NCI-H2081 treated with DMSO at 0.1 percent for 48 hours (cell line): ENCODE measurements around the gene HTT-AS.
"Not testable (repeated sequence)": the region's sequence is repeated elsewhere in the genome, so short reads cannot be mapped to it uniquely, and the experiment has no call there.

Source experiments
- DNase-seq: peaks from one replicate; lab custom pipeline; 2025; lab: John Stamatoyannopoulos, UW

Gene HTT-AS

GRCh38 chr4:3074078-3074845, at the start of gene HTT-AS, which contains the start of gene HTT:
HTT-AS (minus strand) TSS chr4:3074538.
HTT (plus strand) TSS chr4:3074681; CDS start chr4:3074826, 145 bp downstream.
- DNase-seq = peak; percentile 84

GRCh38 chr4:3123181-3123671, 48.9 kb upstream of the HTT-AS start:
- no peak for DNase-seq

- DNase-seq = no peak
Observed at GRCh38 chr4:3122081-3122563, 47.8 kb upstream of the HTT-AS start.

GRCh38 chr4:3121596-3121995, 47.3 kb upstream of the HTT-AS start:
- no peak for DNase-seq

DNA sequence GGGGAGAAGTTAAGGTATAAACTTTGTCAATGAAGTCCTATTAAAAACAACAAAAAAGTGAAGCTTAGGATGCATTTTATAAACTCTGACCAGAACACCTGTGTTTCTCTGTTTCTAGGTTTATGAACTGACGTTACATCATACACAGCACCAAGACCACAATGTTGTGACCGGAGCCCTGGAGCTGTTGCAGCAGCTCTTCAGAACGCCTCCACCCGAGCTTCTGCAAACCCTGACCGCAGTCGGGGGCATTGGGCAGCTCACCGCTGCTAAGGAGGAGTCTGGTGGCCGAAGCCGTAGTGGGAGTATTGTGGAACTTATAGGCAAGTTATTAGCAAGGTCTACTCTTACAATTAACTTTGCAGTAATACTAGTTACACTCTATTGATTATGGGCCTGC, 46.8 kb upstream of the HTT-AS start:
- no peak for DNase-seq

DNA sequence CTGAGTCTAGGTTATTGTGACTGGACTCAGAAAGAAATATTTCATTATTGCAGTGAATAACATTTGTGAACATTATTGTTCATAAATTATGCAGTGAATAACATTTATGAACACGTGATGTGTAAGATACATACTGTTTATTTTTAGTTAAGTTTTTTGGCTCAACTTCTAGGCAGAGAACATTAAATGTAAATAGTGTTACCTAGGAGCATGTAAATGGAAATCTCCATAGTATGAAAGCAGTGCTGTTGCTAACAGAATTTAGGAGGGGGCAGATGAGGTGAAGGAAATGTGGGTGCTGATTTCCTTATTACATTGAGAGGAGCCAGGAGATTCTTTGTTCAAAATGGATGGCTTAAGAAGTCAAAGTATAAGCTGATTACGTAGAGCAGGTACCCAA, 45.1 kb upstream of the HTT-AS start:
- no peak for DNase-seq

DNA sequence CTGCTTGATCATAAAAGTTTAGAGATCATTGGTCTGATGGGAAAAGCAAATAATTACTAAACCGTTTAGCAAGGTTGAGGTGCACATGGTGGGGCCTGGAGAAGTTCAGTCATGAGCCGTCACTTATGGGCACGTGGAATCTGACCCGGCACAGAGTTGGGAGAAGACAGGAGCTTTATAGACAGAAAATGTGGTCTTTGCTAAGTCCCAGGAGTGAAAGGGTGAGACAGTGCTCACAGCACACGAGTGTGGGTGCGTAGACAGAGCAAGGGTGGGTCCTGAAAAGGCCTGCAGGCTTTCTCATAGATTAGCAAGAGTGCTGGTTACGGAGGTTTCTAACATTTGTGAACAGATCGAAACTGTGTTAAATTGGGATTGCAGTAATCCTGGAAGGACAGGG, 44.0 kb upstream of the HTT-AS start:
- no peak for DNase-seq

DNA sequence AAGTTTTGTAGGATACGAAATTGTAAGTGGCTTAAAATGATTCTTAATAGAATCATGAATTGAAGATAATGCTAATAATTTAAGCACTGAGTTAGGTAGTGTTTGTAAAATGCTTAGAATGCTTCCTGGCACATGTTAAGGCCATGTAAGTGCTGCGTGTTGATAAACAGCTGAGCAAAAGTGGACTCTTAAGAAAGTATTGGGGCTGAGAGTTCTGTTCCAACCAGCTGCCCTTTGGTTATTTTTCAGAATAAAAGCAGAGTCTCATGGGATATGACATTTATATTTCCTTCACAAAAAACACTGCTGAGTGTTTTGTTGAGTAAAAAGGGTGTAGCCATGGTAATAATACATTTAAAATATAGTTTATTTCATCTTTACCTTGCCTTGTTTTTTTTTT, 42.6 kb upstream of the HTT-AS start:
- DNase-seq = no peak

DNA sequence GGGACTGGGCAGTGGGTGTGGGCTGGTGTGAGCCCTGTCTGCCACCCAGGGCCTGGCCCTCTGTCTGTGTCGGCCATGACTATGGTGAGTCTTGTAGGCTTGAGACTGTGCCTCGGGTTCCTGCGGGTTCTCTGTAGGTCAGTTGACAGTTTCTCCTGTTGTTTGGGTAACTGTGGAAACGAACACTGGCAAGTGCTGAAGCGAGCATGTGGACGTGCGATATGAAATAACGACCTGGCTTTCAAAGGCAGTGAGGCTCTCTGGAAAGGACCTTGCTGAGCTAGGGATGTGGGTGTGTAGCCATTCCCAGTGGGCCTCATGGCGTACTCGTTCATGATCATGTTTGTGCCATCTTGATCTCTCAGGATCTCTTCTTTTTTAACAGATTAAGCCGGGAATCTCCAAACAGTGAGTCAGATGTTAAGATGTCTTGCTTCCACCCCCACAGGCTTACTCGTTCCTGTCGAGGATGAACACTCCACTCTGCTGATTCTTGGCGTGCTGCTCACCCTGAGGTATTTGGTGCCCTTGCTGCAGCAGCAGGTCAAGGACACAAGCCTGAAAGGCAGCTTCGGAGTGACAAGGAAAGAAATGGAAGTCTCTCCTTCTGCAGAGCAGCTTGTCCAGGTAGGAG, 41.4 kb upstream of the HTT-AS start:
- DNase-seq = no peak

- no peak for DNase-seq
Observed at GRCh38 chr4:3114377-3114776, 40.0 kb upstream of the HTT-AS start.

- DNase-seq = no peak
Observed at GRCh38 chr4:3112609-3113469, 38.5 kb upstream of the HTT-AS start.

GRCh38 chr4:3112201-3112600, 37.9 kb upstream of the HTT-AS start:
- DNase-seq = no peak

DNA sequence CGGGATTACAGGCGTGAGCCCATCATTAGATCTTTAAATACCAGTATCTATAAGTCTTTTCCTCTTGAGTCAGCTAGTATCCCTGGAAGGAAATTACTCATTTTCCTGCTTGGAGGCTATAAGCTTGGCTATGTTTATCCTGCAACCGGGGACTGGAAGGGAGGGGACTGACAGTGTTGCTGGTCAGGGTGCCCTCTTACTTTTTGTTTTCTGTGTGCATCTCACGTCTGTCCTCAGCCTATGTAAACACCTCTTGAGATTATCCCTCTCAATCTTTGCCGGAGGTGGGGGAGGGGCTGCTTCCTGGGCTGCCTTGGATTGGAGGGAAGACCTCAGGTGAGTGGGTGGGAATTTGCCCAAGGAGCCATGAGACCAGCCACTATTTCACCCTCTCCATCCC, 37.1 kb upstream of the HTT-AS start:
- no peak for DNase-seq

- DNase-seq = no peak
Observed at GRCh38 chr4:3108211-3108610, 33.9 kb upstream of the HTT-AS start.

DNA sequence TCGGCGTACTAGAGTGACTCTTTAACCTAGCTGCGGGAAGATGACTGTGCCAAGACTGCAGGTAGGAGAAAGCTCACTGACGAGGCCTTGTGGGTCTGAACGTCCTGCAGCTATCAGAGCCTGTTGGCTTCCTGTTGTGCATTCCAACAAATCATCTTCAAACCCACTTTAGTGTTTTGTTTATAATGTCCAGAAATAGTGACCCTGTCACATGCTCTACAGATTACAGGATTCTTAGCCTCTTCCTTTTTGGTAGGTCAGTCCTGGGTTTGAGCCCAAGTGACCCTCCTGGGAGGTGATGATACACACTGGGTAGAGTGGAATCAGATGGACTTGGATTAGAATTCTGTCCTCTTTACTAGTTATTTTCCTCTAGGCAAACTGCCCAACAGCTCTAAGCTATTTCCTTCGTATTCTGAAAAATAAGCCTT, 33.4 kb upstream of the HTT-AS start:
- DNase-seq = no peak

GRCh38 chr4:3107271-3107670, 32.9 kb upstream of the HTT-AS start:
- DNase-seq = no peak

DNA sequence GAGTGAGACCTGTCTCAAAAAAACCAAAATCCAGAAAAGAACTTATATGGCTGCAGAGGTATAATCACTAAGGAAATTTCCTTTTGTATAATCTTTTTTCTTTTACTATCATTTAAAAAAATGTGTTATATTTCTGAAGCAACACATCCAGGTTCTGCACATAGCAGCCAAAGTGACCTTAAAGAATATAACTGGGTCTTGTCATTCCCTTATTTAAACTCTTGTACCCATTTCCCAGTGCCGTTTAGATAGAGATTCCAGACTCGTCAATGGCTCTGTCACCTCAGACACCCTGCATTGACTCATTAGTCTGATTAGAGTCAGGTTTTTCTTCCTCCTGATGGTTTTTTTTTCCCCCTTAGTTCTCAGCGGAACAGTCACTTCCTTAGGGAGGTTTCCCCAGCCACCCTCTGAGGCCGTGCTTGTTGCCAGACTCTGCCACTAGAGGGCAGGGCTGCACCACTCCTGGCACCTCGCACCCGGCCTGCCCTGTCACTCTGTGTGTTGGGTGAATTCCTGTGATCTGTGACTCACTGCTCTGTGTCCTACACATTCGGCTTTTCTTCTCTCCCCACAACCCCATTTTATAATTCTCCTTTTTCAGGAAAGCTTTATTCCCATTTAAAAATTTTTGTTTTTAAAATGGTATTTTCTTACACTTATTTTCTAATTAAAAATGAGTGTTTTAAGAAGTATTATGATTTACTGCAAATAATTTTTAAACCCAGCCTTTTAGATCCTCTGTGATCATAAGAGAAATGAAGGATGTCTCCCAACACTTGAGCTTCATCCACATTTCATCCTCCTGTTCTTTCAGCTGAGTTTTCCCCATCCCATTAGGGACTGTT, 32.2 kb upstream of the HTT-AS start:
- DNase-seq = no peak

GRCh38 chr4:3098346-3098745, 24.0 kb upstream of the HTT-AS start:
- no peak for DNase-seq

DNA sequence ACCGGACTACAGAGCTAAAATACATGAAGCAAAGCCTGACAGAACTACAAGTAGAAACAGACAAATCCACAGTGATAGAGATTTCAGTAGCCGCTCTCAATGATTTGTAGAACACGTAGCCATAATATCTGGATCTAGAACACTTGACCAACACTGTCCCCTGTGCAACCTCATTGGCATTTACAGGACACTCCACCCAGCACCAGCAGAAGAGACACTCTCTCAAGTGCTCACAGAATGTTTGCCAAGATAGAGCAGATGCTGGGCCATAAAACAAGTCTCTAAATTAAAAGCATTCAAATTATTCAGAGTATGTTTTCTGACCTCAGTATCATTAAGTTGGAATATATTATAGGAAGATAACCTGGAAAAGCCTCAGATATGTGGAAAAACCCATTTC, 21.9 kb upstream of the HTT-AS start:
- no peak for DNase-seq

GRCh38 chr4:3094701-3095100, 20.4 kb upstream of the HTT-AS start:
- not testable (repeated sequence) for DNase-seq

- DNase-seq = no peak
Observed at GRCh38 chr4:3091464-3091863, 17.1 kb upstream of the HTT-AS start.
